HG03565 (cell line): ENCODE results near the gene PRR3.
"Not testable (repeated sequence)": the region's sequence is repeated elsewhere in the genome, so short reads cannot be mapped to it uniquely, and the experiment has no call there.

Experiments
- ATAC-seq: cut with Tn5 transposase; IDR thresholded peaks from one replicate; pipeline ENCODE4 v1.9.1; 2021; ENCODE audit warnings: mild to moderate bottlenecking, moderate library complexity; ENCODE audit not compliant: unreplicated experiment

Gene PRR3

DNA sequence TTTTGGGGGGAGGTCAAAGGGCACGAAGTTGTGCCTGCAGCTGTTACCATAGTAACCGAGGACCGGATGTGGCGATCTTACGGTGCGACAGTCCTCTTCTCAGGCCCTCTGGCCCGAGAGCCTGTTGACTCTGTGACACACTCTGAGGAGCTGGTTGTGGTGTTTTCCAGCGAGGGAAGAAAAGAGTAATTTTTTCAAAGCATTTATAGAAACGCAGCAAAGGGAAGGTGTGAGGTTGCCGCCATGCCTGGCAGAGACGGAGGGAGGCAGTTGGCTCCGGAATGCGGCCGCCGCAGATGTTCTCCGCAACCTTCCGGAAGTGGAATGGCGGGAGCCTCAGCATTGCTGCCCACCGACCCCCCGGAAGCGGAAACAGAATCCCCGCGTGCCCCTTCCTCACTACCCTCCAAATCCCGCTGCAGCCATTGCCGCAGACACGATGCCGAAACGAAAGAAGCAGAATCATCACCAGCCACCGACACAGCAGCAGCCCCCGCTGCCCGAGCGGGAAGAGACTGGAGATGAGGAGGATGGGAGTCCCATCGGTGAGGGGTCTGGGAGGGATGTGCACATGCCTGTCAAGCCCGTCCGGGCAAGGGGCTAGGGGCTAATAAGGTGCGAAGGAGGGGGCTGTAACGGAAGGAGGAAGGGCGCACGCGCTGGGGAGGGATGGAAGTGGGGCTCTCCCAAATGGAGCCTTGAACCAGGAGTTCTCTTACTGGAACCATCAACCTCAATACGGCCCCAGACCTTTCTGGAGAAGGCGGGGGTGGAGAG lies at the start of gene PRR3:
PRR3 (plus strand) TSS at position 390 of the 777 bp plus-strand sequence; CDS start at position 440, 50 bp downstream.
- peak; percentile 39 for ATAC-seq

GRCh38 chr6:30507849-30508827 lies 49.0 kb upstream of the PRR3 start:
- ATAC-seq: no peak

- ATAC-seq: no peak
These were observed 48.0 kb upstream of the PRR3 start for GRCh38 chr6:30508890-30509736.

- no peak for ATAC-seq
These were observed 46.5 kb upstream of the PRR3 start for GRCh38 chr6:30510419-30511168.

DNA sequence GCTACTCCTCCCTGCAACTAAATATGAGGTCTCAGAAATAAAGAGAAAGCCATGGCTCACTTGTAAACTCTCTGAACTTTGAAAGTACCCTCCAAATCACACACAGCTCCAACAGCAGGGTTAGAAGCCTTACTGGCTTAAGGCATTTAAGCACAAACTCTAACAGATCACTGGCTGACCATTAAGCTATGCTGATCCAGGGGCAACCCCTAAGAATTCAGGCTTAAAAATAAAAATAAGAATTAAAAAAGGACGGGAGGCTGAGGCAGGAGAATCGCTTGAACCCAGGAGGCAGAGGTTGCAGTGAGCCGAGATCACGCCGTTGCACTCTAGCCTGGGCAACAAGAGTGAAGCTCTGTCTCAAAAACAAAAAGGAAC lies 45.9 kb upstream of the PRR3 start:
- ATAC-seq: no peak

DNA sequence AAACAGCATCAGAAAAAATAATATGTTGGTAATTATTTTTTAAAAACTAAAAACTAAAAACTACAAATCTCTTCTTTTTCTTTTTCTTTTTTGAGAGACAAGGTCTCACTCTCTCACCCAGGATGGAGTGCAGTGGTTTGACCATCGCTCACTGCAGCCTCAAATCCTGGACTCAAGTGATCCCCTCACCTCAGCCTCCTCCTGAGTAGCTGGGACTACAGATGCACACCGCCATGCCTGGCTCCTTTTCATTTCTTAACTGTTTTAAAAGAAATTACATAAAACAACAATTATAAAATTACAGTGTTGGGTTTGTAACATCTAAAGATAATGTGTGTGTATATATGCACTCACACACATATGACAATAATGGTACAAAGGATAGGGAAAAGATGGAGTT lies 43.6 kb upstream of the PRR3 start:
- no peak for ATAC-seq

- ATAC-seq: no peak
These were observed 42.0 kb upstream of the PRR3 start for GRCh38 chr6:30515106-30515505.

DNA sequence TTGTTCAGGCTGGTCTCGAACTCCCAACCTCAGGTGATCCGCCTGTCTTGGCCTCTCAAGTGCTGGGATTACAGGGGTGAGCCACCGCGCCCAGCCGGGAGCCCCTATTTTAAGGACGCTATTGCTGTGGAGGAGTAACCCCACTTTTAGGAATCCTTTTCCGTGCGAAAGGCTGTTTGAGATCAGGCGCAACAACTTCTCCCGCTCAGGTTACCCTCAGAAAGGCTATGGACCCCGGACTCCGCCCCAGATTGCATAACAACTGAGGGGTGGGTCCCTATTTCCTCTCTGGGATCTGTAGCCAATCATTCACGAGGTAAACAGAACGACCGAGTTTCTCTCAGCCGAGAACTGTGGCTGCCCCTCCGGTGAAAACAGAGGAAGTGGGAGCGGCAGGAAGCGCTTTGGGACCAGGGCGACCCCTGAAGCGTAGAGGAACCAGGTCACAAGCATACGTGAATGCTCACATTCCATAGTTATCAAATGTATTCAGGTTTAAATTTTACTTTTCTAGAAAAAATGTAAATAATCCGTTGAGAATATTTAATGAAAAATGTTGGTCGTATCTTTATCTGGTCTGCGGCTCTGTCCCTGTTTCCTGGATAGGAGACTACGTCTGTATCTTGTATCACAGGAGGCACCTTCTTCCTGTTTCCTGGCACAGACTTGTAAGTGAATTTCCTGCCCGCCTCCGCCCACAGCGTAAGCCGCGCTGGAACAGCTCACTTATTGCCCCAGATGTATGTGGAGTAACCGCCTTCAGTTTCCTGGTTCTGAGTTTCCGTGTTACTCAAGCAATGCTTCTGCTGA lies 40.9 kb upstream of the PRR3 start:
- peak; percentile 64 for ATAC-seq

GRCh38 chr6:30516754-30517076 lies 40.4 kb upstream of the PRR3 start:
- ATAC-seq: not testable (repeated sequence)

DNA sequence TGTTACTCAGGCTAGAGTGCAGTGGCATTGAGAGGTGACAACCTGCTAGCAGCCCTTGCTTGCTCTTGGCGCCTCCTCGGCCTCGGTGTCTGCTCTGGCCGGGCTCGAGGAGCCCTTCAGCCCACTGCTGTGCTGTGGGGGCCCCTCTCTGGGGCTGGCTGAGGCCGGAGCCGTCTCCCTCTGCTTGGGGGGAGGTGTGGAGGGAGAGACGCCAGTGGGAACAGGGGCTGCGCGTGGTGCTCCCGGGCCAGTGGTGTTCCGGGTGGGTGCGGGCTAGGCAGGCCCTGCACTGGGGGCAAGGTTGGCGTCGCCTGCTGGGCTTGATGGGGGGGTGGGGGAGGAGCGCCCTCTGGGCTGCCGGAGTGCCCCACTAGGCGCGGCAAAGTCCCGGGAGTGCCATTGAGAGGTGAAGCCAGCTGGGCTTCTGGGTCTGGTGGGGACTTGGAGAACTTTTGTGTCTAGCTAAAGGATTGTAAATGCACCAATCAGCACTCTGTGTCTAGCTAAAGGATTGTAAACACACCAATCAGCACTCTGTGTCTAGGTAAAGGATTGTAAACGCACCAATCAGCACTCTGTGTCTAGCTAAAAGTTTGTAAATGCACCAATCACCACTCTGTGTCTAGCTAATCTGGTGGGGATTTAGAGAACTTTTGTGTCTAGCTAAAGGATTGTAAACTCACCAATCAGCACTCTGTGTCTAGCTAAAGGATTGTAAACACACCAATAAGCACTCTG lies 39.2 kb upstream of the PRR3 start:
- not testable (repeated sequence) for ATAC-seq

- ATAC-seq: not testable (repeated sequence)
These were observed 38.5 kb upstream of the PRR3 start for GRCh38 chr6:30518505-30519145.

- ATAC-seq: no peak
These were observed 36.6 kb upstream of the PRR3 start for GRCh38 chr6:30520522-30520921.

- ATAC-seq: not testable (repeated sequence)
These were observed 36.0 kb upstream of the PRR3 start for GRCh38 chr6:30521082-30521481.

GRCh38 chr6:30521952-30522351 lies 35.1 kb upstream of the PRR3 start:
- ATAC-seq: not testable (repeated sequence)

- ATAC-seq: not testable (repeated sequence)
These were observed 30.7 kb upstream of the PRR3 start for GRCh38 chr6:30526444-30526843.

DNA sequence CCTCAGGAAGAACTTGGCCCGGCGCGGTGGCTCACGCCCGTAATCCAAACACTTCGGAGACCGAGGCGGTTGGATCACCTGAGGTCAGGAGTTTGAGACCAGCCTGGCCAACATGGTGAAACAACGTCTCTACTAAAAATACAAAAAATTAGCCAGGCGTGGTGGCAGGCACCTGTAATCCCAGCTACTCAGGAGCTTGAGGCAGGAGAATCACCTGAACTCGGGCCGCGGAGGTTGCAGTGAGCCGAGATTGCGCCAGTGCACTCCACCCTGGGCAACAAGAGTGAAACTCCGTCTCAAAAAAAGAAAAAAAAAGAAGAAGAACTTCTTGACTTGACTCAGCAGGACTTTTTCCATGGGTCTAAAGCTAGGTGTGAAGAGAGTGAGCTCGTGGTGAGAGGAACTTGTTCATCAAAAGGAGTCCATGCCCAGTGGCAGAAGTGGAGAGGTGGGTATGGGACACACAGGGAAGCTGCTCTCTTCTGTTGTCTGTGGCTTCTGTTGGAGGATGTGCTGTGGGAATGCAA lies 27.7 kb upstream of the PRR3 start:
- ATAC-seq: not testable (repeated sequence)

GRCh38 chr6:30530014-30530413 lies 27.1 kb upstream of the PRR3 start:
- ATAC-seq: no peak
